HG03575 (cell line): ENCODE data around the gene HPN.

Experiments used
- ATAC-seq: cut with Tn5 transposase; IDR thresholded peaks from one replicate; pipeline ENCODE4 v1.9.1; 2021; ENCODE audit not compliant: unreplicated experiment, insufficient number of reproducible peaks, low FRiP score; ENCODE audit errors: extremely low read depth

The HPN gene

DNA sequence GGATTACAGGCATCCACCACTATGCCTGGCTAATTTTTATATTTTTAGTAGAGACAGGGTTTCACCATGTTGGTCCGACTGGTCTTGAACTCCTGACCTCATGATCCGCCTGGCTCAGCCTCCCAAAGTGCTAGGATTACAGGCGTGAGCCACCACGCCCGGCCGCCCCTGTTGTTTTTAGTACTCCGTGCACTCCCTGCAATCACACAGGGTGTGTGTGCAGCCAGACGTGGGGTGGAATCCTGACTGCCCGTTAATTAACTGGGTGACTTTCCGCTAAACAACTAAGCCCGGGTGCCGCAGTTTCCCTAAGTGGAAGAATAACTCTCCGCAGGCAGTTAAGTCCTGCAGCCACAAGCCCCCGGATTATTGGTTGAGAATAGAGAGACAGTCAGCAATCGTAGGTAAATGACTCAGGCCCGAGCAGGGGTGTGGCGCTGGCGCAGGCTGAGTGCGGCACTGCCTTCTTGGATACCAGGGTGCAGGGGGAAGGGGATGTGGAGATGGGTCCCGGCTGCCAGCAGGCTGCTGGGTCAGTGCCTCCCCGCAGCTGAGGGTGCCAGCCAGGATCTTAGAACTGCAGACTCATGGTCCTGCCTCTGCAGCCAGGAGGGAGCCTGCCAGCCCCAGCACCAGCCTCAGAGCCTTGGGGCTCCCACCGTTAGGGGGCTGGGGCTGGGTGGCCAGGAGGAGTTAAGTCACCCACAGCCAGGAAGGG is 68.0 kb downstream of the HPN start:
- no peak for ATAC-seq

DNA sequence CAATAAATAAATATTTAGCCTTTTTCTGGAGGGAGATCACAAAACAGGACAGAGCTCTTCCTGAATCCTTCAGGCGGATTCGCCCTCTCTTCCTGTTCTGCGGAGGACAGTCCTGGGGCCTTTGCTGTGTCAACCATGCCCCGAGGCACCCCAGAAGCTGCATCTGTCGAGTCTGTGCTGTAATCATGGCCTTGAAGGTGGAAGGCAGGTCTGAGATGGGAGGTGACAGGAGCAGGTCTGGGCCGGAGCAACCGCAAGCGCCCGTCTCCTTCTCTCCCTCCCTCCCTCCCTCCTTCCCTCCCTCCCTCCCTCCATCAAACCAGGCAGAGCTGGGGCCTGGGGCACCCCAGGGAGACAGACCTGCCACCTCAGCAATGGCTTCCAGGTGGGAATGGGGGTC is 69.5 kb downstream of the HPN start:
- no peak for ATAC-seq

- ATAC-seq = no peak
Observed at GRCh38 chr19:35112995-35113688, 71.6 kb downstream of the HPN start.

- no peak for ATAC-seq
Observed at GRCh38 chr19:35114353-35115176, 73.0 kb downstream of the HPN start.

DNA sequence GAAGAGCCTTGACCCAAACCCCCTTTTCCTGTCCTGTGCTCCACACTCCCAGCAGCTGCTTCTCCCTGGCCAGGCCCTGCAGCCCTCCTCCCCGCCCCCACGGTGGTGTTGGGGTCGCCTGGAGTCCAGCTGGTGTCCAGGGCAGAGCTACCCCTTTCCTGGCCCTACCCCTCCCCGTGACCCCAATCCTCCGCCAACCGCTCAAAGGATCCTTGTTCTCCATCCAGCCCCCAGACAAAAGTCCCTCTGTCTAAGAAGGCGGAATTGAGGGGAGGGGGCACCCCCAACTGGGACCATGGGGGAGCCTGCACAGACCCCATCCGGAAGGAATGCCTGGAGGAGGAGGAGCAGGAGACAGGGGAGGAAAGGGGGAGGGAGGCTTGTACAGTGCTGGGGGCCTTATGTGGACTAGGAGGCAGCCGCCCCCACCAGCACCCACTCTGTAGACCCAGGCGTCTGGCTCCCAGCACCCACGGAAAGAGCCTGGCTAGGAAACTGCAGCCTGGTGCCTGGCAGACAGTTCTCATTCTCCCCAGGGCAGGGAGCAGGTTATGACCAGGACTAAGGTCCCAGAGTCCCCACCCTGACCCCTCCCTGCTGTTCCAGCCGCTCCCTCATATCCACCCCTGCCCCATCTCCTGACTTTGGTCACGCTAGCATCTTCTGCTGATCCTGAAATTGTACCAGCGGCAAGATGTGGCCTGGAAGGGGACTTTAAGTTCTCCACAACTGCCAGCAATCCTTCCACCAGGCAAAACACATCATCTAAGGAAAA is 73.8 kb downstream of the HPN start, which contains the start of gene FXYD3:
TSS of gene FXYD3 (plus strand) at position 647 of the 775 bp plus-strand sequence. CDS start 3,554 bp downstream, outside the sequence.
- no peak for ATAC-seq
